ENCODE data around the gene SCARB1. TPM values are rescaled to one million over a fixed set of nuclear protein-coding genes. Genes with fewer than 3 reads are reported as not detected.

SCARB1 gene
- total RNA-seq, 1 experiment from 2014 or later: 31.3 TPM

DNA sequence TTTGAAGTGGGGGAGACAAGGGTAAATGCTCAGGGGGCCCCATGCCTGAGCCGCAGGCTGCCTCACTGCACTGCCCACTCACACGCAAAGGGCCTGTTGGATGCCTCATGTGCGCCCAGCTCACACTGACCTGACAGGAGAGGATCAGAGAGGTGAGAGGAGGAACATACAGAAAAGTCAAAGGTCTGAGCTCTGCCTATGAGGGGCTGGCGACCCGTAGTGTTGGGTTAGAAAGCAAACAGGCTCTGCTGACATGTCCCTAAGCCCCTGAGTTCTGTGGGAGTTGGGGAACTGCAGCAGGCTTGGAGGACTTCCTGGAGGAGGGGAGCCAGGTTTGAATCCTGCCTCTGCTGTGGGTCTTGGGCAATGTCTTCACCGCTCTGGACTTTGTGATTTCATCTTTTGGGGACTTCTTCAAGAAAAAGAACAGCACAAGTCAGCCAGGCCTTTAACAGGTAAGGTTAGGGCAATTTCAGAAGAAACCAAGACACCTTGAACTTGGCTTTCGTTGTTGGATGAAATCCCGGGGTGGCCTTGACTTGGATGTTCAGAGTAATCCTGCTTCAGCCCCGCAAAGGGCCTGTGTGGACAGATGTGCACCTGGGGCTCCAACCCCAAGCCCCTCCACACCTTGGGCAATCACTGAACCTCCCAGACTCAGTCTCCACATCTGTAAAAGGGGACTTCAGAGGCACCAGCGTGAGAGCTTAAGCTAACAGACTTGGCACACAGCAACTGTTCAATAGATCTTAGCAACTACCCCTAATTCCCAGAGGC is 116.8 kb downstream of the SCARB1 start:
- Mint-ChIP-seq H3K9me3 (no peaks in the 10 kb centered on the region; a peak in 2 of 5 replicates), H3K27ac (peak overlapping the region in 2 of 3 experiments; percentile 66 to 78; a peak in 2 of 7 replicates), H3K4me3 (no peak overlapping the region; a peak in 2 of 5 replicates), H3K36me3 (ENCODE audit: insufficient read depth in 1 of 3, low read depth in 3 of 3) (no peaks in the 10 kb centered on the region), H3K4me1 (peaks cover 32 to 46% of the 10 kb centered on the region in 2 experiments), H3K27me3 (ENCODE audit: low read depth) (no peaks in the 10 kb centered on the region; the same call in none of the 2 replicates)
- Histone ChIP-seq H3K27ac (ENCODE audit: insufficient read length, low read depth, low read length) (no peak overlapping the region), H3K23me2 (ENCODE audit: insufficient read length, low read depth, low read length, poor library complexity, severe bottlenecking) (no peaks in the 10 kb centered on the region), H2BK20ac (ENCODE audit: low read depth, low read length, poor library complexity, severe bottlenecking) (no peak overlapping the region), H2AFZ (ENCODE audit: low read length) (no peak overlapping the region), H2BK5ac (ENCODE audit: insufficient read length, low read length) (no peak overlapping the region), H3K56ac (ENCODE audit: insufficient read length, low read depth, low read length) (no peak overlapping the region), H2AK5ac (ENCODE audit: insufficient read length, low read length) (no peak overlapping the region), H3K9me3 (ENCODE audit: control insufficient read depth, low read depth, low read length) (no peaks in the 10 kb centered on the region), H3K18ac (ENCODE audit: insufficient read length, low read depth, low read length) (peak overlapping the region; percentile 3), H4K20me1 (ENCODE audit: control insufficient read depth, insufficient read depth, insufficient read length) (no peaks in the 10 kb centered on the region), H3K14ac (ENCODE audit: insufficient read depth, low read length) (no peak overlapping the region), H2BK120ac (ENCODE audit: low read depth, low read length, poor library complexity, severe bottlenecking) (no peak overlapping the region), H3K9ac (ENCODE audit: extremely low read depth, insufficient read length, low read length) (no peak overlapping the region), H4K91ac (ENCODE audit: insufficient read length, low read depth, low read length) (no peak overlapping the region), H3K79me1 (ENCODE audit: insufficient read depth, low read depth, low read length, poor library complexity, severe bottlenecking) (no peaks in the 10 kb centered on the region), H3K23ac (ENCODE audit: insufficient read length, low read depth, low read length) (no peak overlapping the region), H2BK15ac (ENCODE audit: low read depth, low read length) (no peak overlapping the region), H3T11ph (ENCODE audit: low read length) (no peak overlapping the region), H3K4me1 (ENCODE audit: insufficient read depth, low read length) (no peaks in the 10 kb centered on the region; the same call in 1 of the 2 replicates), H4K8ac (replicated peaks; ENCODE audit: insufficient read length, low read depth, low read length) (no peak overlapping the region), H4K5ac (ENCODE audit: insufficient read length, low read depth, low read length) (no peak overlapping the region), H3K79me2 (ENCODE audit: insufficient read depth, low read length) (no peaks in the 10 kb centered on the region), H2BK12ac (ENCODE audit: insufficient read length, low read depth, low read length) (no peak overlapping the region), H3K4ac (ENCODE audit: low read depth, low read length) (no peak overlapping the region), H3K4me2 (ENCODE audit: insufficient read depth, insufficient read length, low read length) (no peak overlapping the region), H3K27me3 (ENCODE audit: insufficient read depth, low read length) (no peaks in the 10 kb centered on the region)
- WGBS (ENCODE audit: extremely low coverage, insufficient read length, low lambda C conversion rate): no CpG with 5 or more reads among the region's 10 CpGs
- TF ChIP-seq, protein P1, sequence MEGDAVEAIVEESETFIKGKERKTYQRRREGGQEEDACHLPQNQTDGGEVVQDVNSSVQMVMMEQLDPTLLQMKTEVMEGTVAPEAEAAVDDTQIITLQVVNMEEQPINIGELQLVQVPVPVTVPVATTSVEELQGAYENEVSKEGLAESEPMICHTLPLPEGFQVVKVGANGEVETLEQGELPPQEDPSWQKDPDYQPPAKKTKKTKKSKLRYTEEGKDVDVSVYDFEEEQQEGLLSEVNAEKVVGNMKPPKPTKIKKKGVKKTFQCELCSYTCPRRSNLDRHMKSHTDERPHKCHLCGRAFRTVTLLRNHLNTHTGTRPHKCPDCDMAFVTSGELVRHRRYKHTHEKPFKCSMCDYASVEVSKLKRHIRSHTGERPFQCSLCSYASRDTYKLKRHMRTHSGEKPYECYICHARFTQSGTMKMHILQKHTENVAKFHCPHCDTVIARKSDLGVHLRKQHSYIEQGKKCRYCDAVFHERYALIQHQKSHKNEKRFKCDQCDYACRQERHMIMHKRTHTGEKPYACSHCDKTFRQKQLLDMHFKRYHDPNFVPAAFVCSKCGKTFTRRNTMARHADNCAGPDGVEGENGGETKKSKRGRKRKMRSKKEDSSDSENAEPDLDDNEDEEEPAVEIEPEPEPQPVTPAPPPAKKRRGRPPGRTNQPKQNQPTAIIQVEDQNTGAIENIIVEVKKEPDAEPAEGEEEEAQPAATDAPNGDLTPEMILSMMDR (conservative IDR thresholded peaks at IDR 0.05): no peak
- no peak for DNase-seq
